Tibial nerve (tissue), 4 donors: ENCODE results near the gene SPAG7. TPM values are rescaled to one million over a fixed set of nuclear protein-coding genes. Genes with fewer than 3 reads are reported as not detected.

Experiments
- DNase-seq, 2 donors: peaks; one replicate each; pipeline ENCODE4 v3.0.0-alpha.2; 2019; ENCODE audit warnings: low spot score in 2 of 2
- H3K27ac ChIP-seq, 4 donors: fragments of 200-600 bp; sonication (generic) in 3 of 4; one replicate each; pipeline ENCODE4 v1.5.1; 2017 to 2019; ENCODE audit warnings: mild to moderate bottlenecking in 1 of 4
- H3K27me3 ChIP-seq, 2 donors: fragments of 200-600 bp; sonication (generic) in 1 of 2; one replicate each; pipeline versions ENCODE4 v1.5.1 to v1.6.0; 2017 to 2019
- H3K36me3 ChIP-seq, 3 donors: fragments of 200-600 bp; sonication (generic); one replicate each; pipeline ENCODE4 v1.5.1; 2018 to 2019
- H3K4me1 ChIP-seq, 4 donors: fragments of 200-600 bp; sonication (generic) in 3 of 4; one replicate each; pipeline ENCODE4 v1.5.1; 2017 to 2019
- H3K4me3 ChIP-seq, 4 donors: fragments of 200-600 bp; sonication (generic) in 3 of 4; one replicate each; pipeline ENCODE4 v1.5.1; 2017 to 2019; ENCODE audit warnings: mild to moderate bottlenecking in 1 of 4, moderate library complexity in 1 of 4
- H3K9me3 ChIP-seq, 4 donors: fragments of 200-600 bp; sonication (generic) in 3 of 4; one replicate each; pipeline ENCODE4 v1.5.1; 2017 to 2019
- CTCF ChIP-seq, 5 experiments: fragments of 200-600 bp in 3 of 5; fragments of 450-650 bp in 2 of 5; sonication (generic) in 3 of 5; IDR thresholded peaks; one replicate each; pipeline ENCODE4 v1.5.1; 2016 to 2019; ENCODE audit warnings: antibody characterized with exemption in 5 of 5, mild to moderate bottlenecking in 3 of 5, moderate library complexity in 2 of 5
- EP300 ChIP-seq, 2 donors: sonication (generic); formaldehyde crosslinking; IDR thresholded peaks; one replicate each; pipeline ENCODE4 v1.6.1; 2017; ENCODE audit warnings: antibody characterized with exemption in 2 of 2, mild to moderate bottlenecking in 1 of 2
- POLR2A ChIP-seq, 2 donors: fragments of 450-650 bp; IDR thresholded peaks; one replicate each; pipeline ENCODE4 v1.6.1; 2017; ENCODE audit warnings: antibody characterized with exemption in 2 of 2, mild to moderate bottlenecking in 2 of 2, moderate library complexity in 2 of 2
- WGBS, 2 donors: methylation state at CpG; one replicate each; pipeline ENCODE4 v1.1.5; 2018; 5-methylcytosine and 5-hydroxymethylcytosine counted together
- total RNA-seq, 4 donors: library from RNA; depleted of rRNA; stranded (reverse); fragments of >200 nt; gene quantifications; one replicate each; pipeline ENCODE4 v1.1.0, GENCODE V29; 2016

SPAG7 gene
- total RNA-seq, 4 donors from 2014 or later = 36.9 to 70.0 (median 42.0) TPM

GRCh38 chr17:4947411-4948165 lies 20.0 kb downstream of the SPAG7 start:
- 0 to 1% methylated on average over 42 to 47 of the region's 56 CpGs for WGBS, 2 donors
- H3K4me1 ChIP-seq = peaks cover 0 to 66% (median 36%) of the 10 kb centered on the region in 4 donors
- H3K9me3 ChIP-seq = no peaks in the 10 kb centered on the region
- peak overlapping the region; percentile 85 to 99 (median 95) for H3K4me3 ChIP-seq
- H3K36me3 ChIP-seq = peaks cover 0 to 40% (median 0%) of the 10 kb centered on the region in 3 donors
- H3K27ac ChIP-seq = peak overlapping the region; percentile 94 to 97 (median 96)
- TF ChIP-seq CTCF (IDR thresholded peaks at IDR 0.05) = no peak
- TF ChIP-seq POLR2A (IDR thresholded peaks at IDR 0.05) = no peak
- TF ChIP-seq EP300 (IDR thresholded peaks at IDR 0.05) = peak in 1 of 2 donors; percentile 57
- H3K27me3 ChIP-seq = no peaks in the 10 kb centered on the region
- peak in 1 of 2 donors; percentile 32 for DNase-seq

DNA sequence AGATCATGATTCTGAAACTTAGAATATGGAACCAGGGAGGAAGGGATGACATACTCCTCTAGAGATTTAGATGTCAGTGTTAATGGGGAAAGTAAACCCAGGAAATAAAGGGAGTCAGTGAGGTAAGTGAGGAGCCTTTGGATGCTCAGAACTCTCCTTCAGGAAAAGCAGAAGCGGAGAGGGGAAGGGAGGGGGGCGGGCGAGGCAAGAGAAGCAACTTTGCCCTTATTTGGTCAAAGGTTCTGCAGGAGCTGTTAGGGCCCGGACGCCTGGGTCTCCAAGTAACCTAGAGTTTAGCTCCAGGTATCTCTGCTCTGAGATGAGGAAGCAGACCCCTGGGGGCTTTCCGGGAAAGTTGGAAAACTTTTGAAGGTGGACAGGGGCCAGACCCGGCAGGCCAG lies 20.6 kb downstream of the SPAG7 start:
- no peaks in the 10 kb centered on the region for H3K27me3 ChIP-seq
- DNase-seq = no peak
- peak overlapping the region; percentile 94 to 97 (median 96) for H3K27ac ChIP-seq
- H3K4me1 ChIP-seq = peaks cover 0 to 72% (median 36%) of the 10 kb centered on the region in 4 donors
- peaks cover 0 to 46% (median 0%) of the 10 kb centered on the region in 3 donors for H3K36me3 ChIP-seq
- H3K4me3 ChIP-seq = peak overlapping the region; percentile 85 to 99 (median 95)
- 5 to 6% methylated on average over 7 of the region's 7 CpGs for WGBS, 2 donors
- no peak for TF ChIP-seq POLR2A (IDR thresholded peaks at IDR 0.05)
- TF ChIP-seq CTCF (IDR thresholded peaks at IDR 0.05) = no peak
- TF ChIP-seq EP300 (IDR thresholded peaks at IDR 0.05) = no peak
- H3K9me3 ChIP-seq = no peaks in the 10 kb centered on the region

DNA sequence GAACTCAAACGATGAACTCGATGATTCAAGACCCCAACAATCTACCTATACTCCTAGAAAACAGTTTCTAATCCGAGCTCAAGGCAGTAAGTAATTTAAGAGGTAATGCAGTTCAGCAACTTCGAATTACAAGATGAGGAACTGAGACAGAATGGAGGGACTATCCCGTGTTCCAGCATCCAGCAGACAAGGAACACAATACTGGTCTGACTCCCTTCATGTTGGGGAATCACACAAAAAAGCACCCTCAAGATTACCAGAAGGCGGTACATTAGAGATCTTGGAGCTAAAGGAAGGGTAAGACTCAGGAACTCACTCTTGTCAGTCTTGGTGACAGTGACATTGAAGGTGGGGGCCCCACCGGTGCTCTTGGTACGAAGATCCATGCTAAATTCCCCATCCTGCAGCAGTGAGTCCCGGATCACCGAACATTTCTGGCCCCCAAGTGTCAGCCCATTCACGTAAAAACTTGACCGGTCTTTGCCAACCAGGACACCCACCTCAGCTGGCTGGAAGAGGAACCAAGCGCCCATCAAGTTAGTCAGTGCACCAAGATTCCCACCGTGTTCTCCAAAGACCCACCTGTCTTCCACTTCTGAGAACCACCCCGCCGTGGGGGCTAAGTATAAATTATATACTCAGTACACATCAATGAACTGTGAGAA lies 21.2 kb downstream of the SPAG7 start:
- H3K4me1 ChIP-seq = peaks cover 0 to 77% (median 40%) of the 10 kb centered on the region in 4 donors
- H3K4me3 ChIP-seq = peak overlapping the region; percentile 85 to 99 (median 95)
- no peak for DNase-seq
- 31 to 35% methylated on average over 16 of the region's 16 CpGs for WGBS, 2 donors
- peak overlapping the region in 3 of 4 donors; percentile 96 to 97 (median 96) for H3K27ac ChIP-seq
- H3K36me3 ChIP-seq = peaks cover 0 to 51% (median 0%) of the 10 kb centered on the region in 3 donors
- no peaks in the 10 kb centered on the region for H3K9me3 ChIP-seq
- TF ChIP-seq EP300 (IDR thresholded peaks at IDR 0.05) = no peak
- TF ChIP-seq POLR2A (IDR thresholded peaks at IDR 0.05) = no peak
- no peak for TF ChIP-seq CTCF (IDR thresholded peaks at IDR 0.05)
- H3K27me3 ChIP-seq = no peaks in the 10 kb centered on the region

GRCh38 chr17:4945944-4946280 lies 21.7 kb downstream of the SPAG7 start:
- no peak for DNase-seq
- Histone ChIP-seq H3K9me3 (no peaks in the 10 kb centered on the region), H3K36me3 (peaks cover 0 to 51% (median 0%) of the 10 kb centered on the region in 3 donors), H3K4me1 (peaks cover 0 to 78% (median 44%) of the 10 kb centered on the region in 4 donors), H3K27me3 (no peaks in the 10 kb centered on the region), H3K27ac (peak overlapping the region in 3 of 4 donors; percentile 70 to 97 (median 96)), H3K4me3 (peak overlapping the region in 2 of 4 donors; percentile 1 to 98)
- TF ChIP-seq EP300 (IDR thresholded peaks at IDR 0.05) = no peak
- no peak for TF ChIP-seq CTCF (IDR thresholded peaks at IDR 0.05)
- no peak for TF ChIP-seq POLR2A (IDR thresholded peaks at IDR 0.05)
- 18 to 22% methylated on average over 4 of the region's 4 CpGs for WGBS, 2 donors
